RWPE1 (cell line): ENCODE data around the gene YOD1.

Source experiments
- CTCF ChIA-PET: fragments of 350-600 bp; sonication (Branson Sonifier 250); formaldehyde crosslinking; extraction: SDS; loops from one replicate; lab custom pipeline; 2021; lab: Yijun Ruan, JAX
- POLR2A ChIA-PET: fragments of 400-600 bp; formaldehyde crosslinking; extraction: SDS; loops from one replicate; lab custom pipeline; 2020; ENCODE audit warnings: antibody characterized with exemption; ENCODE audit not compliant: low non-redundant PET; lab: Yijun Ruan, JAX
- DNase-seq: peaks from one replicate; pipeline ENCODE4 v3.0.0; 2012; ENCODE audit warnings: low spot score
- H3K27ac ChIP-seq: fragments of 450-650 bp; 2 replicates; pipeline ENCODE4 v1.5.1; 2017
- CTCF ChIP-seq: fragments of 450-650 bp; conservative IDR thresholded peaks from 2 replicates; pipeline ENCODE4 v1.5.1; 2017; ENCODE audit warnings: low read depth, mild to moderate bottlenecking

The YOD1 gene

GRCh38 chr1:207020065-207020708 lies 30.8 kb downstream of the YOD1 start:
- H3K27ac ChIP-seq = peak overlapping the region; percentile 97
- no peak for TF ChIP-seq CTCF
- CTCF ChIA-PET = interaction anchor here (0.6 to 1.1 kb wide), 4 partner anchors 9 to 530 kb away, joined by 3 to 5 read pairs (median 4); no protein-coding TSS in a partner anchor
- peak; percentile 83 for DNase-seq
- POLR2A ChIA-PET = interaction anchor here (1.5 kb wide), 1 partner anchor 12 kb away, joined by 9 read pairs; the partner anchor contains the start of gene C1orf116

GRCh38 chr1:207019661-207020060 lies 31.3 kb downstream of the YOD1 start:
- CTCF ChIA-PET = interaction anchor here (0.7 to 1.1 kb wide), 2 partner anchors 9 to 13 kb away, joined by 3 to 4 read pairs; no protein-coding TSS in a partner anchor
- POLR2A ChIA-PET = no interaction called here
- peak overlapping the region; percentile 97 for H3K27ac ChIP-seq
- no peak for TF ChIP-seq CTCF
- DNase-seq = no peak

- CTCF ChIA-PET = interaction anchor here (1.1 kb wide), 1 partner anchor 10 kb away, joined by 4 read pairs; no protein-coding TSS in a partner anchor
- TF ChIP-seq CTCF = no peak
- H3K27ac ChIP-seq = peak overlapping the region; percentile 97
- POLR2A ChIA-PET = no interaction called here
- no peak for DNase-seq
These were observed 31.8 kb downstream of the YOD1 start for GRCh38 chr1:207019161-207019560.

GRCh38 chr1:207018707-207019106 lies 32.3 kb downstream of the YOD1 start:
- ChIA-PET POLR2A (no interaction called here), CTCF (no interaction called here)
- DNase-seq = no peak
- TF ChIP-seq CTCF = no peak
- peak overlapping the region; percentile 97 for H3K27ac ChIP-seq

GRCh38 chr1:207017615-207018559 lies 33.1 kb downstream of the YOD1 start:
- POLR2A ChIA-PET = no interaction called here
- DNase-seq = no peak
- TF ChIP-seq CTCF = no peak
- CTCF ChIA-PET = no interaction called here
- peak overlapping the region; percentile 97 for H3K27ac ChIP-seq

- H3K27ac ChIP-seq = peak overlapping the region; percentile 6; the same call in 1 of the 2 replicates
- DNase-seq = no peak
- CTCF ChIA-PET = no interaction called here
- no peak for TF ChIP-seq CTCF
- POLR2A ChIA-PET = no interaction called here
These were observed 35.2 kb downstream of the YOD1 start for GRCh38 chr1:207015791-207016190.
